NCI-H2029 (cell line): ENCODE measurements around the gene MEAK7.
"Not testable (repeated sequence)": the region's sequence is repeated elsewhere in the genome, so short reads cannot be mapped to it uniquely, and the experiment has no call there.

Source experiments
- DNase-seq: peaks from one replicate; lab custom pipeline; 2025; lab: John Stamatoyannopoulos, UW

Gene MEAK7

DNA sequence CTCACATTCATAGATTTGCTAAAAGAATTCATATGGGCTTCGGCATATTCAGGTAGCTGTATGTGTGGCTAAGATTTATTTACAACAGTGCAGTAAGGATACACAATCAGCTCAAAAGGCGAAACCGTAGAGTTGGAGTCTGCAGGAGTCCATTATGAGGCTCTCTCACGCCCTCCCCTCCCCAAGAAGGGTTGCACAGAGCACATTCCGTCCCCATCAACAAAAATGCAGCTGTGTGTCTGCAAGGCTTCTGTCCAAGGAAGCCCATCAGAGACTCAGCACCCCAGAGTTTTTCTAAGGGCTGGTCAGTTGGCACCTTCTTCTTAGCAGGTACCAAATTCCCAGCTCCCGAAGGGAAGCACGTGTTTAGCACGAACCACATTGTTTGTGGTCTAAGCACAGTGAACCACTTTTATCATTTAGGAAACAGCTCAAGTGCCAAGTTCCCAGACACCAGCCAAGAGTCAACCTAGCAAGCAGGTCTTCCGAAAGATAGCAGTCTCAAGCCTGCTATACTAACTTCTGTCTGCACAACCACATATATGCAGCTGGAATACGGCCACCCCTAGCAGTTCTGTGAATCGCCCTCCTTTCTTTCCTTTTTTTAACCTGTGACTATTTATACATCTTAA is 28.5 kb upstream of the MEAK7 start:
- no peak for DNase-seq

DNA sequence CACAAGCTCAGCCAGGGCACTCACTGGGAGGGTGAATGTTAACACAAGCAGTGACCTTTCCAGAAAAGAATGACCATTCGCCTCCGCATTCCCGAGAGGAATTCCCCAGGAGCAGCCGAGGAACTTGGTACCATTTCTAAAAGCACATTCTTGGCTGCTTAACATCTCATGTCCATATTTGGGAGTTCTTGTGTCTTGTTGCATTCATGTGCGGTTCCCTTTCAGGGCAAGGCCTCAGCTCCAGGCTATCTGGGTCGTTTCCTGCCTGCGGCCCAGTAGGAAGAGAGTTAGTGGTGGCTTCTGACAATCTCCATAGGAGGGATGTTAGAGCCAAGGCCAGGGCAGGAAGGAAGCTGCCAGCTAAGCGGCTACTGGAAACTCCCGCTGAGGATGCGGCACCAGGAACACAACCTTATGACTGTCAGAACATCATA is 27.8 kb upstream of the MEAK7 start:
- DNase-seq, result no peak

DNA sequence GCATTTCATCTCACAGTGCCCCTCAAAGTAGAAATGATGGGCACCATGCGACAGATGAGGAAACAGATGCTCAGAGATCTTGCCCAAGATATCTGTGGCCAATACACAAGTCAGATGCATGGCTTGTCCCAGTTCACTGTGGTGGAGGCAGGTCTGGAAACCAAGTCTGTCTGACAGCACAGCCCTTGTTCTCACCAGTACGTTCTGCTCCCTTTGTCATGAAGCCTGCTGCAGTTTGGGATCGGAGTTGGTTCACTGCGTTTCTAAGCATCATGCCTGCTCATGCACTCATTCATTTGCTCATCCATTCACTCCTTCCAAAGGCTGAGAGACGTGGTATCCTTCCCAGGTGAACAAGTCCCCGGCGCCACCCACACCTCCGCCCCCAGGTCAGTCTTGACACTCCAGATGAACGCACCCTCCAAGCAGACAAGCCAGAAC is 27.2 kb upstream of the MEAK7 start:
- no peak for DNase-seq

DNA sequence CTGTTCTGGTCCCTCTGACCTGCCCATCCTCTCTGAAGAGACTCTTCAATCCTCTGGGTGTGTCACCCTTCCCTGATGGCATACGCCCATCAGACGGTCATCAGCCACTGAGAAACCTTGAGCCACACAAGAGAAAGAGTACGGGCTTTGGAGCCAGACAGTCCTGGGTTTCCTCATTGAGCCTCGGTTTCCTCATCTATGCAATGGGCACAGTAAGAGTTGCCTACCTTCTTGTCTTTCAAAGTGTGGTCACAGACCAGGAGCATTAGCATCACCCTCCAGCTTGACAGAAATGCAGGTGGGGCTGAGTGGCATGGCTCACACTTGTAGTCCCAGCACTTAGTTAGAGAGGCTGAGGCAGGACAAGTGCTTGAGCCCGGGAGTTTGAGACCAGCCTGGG is 26.1 kb upstream of the MEAK7 start:
- no peak for DNase-seq

DNA sequence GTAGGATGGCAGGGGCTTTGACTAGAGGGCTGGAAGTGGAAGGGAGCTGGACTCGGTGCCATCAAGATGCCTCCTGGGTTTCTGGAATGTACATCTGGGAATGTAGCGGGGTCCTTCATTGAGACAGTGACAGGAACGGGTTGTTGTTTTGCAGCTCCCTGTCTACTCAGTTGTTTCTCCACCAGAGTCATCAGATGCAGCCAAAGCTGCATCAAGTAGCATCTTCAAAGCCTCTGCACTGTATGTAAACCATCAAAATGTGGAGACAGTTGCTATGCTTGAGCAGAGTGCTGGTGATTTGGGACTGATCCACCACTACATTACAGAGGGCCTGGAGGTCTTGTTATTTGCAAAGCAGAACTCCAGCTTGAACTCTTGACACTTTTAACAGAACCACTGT is 25.1 kb upstream of the MEAK7 start:
- DNase-seq, result no peak

DNA sequence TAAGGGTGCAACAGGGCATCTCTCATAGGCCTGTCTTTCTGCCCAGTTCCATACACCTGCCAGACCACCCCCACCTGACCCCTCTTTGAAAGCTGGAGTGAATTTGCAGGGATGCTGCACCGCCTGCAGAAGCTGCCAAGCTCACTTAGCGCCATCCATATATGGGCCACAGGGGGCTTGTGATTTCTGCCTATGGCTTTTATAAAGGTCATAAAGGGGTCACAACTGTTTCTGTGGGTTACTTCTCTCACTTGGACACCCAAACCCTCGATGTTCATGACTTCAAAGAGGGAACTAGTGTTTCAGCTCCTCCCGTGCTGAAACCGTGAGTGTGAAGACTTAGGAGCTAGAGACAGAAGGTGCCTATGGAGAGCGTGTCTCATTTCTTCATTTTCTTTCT is 23.9 kb upstream of the MEAK7 start:
- DNase-seq, result no peak

DNA sequence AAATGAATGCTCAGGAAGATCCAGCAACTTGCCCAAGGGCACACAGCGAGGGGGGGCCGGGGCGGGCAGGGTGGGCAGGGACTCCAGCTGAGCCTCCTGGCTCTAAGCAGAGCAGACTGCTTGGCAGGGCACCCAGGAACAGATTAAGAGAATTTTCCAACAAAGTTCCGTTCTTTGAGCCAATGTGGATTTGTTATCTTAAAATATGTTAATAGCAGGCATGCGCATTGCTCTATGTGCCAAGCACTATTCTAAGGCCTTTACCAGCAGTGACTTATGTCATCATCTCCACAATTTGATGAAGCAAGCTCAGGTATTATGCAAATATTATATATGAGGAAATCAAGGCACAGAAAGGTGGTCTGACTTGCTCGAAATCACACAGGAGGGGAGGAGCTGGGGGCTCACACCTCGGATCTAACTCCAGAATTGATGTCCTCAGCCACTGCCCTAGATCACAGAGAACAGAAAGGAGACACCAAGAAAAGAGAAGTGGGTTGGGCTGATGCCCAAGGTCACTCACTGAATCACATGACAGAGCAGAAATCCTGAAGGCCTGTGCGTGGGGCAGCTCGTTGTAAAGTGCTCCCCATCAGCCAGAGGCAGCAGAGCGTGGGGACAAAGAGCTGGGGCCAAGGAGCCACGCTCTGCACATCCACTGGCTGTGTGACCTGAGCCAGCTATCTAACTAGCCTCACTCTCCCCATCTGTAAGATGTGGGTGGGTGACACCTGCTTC is 23.2 kb upstream of the MEAK7 start:
- no peak for DNase-seq

DNA sequence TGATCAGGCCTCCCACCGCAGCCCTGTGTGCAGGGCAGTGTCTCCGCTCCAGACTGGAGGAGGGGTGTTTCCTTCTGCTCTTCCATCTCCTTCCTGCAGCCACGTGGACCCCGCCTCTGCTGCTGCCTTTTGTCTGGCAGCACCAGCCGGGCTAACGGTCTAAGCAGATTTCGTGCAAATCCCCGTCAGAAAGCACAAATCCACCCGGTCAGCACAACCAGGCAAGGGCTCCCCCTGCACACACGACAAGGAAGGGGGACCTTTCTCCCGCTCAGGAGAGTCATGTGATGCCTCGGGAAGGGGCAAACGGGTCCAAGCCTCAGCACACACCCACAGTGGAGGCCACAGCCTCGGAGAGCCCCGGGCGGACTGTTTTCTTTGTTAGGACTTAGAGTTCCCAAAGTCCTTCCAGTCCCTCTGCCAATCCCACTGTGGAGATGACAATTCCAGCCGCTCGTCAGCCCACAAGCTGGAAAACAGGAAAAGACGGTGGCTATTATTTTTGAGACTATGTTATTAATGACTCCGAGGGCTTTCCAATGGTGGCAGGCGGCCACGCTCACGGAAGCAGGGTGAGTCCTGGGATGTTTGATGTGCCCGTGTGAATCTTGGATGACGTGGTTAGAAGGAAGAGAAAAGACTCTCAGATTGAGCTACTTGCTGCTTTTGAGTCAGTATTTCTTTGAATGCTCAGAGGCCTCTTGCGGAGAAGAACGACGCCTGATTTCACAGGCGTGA is 22.5 kb upstream of the MEAK7 start:
- no peak for DNase-seq

DNA sequence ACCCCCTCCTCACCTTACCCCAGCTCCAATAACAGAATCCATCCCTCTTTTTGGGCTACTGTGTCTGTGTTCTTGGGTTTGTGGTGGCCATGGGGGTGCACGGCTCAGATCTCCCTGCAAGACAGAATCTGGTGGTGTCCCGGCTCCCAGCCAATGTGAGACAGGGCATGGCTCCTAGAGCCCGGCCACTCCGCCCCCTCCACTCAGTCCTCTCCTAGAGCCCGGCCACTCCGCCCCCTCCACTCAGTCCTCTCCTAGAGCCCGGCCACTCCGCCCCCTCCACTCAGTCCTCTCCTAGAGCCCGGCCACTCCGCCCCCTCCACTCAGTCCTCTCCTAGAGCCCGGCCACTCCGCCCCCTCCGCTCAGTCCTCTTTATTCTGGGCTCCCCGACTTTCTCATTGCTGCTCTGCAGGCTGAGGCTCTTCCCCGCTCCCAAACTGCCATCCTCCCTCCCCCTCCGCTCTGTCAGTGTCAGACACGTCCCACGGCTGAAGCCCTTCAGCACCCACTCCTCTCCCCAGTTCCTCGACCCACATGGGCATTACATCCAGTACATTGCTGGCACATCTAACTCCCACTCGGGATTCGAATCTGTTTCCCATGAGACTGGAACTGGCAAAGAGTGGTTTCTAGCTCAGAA is 20.6 kb upstream of the MEAK7 start:
- not testable (repeated sequence) for DNase-seq

DNA sequence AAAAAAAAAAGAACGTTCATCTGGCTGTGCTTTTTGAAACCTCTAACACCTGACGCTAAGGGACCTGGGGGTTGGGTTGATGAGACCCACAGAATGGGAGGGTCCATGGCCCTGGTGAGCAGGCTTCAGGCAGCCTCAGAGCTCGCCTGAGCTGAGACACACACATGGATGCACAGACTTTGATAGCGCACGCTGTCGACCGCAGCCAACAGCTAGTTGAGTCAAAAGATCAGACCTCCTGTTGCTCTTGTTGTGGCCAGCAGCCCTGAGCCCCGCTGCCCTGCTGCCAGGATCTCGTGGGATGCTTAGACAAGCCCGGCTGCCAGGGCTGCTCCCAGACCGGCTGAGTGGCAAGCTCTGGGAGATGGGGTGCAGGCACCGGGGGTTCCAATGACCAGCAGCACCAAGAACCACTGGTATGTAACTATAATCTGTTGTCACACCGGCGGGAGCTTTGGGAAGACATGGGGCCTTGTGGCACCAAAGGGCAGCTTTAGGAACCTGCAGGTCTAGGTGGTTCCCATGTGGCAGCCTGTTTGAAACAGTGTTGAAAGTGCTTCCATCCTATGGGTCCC is 20.0 kb upstream of the MEAK7 start:
- no peak for DNase-seq

DNA sequence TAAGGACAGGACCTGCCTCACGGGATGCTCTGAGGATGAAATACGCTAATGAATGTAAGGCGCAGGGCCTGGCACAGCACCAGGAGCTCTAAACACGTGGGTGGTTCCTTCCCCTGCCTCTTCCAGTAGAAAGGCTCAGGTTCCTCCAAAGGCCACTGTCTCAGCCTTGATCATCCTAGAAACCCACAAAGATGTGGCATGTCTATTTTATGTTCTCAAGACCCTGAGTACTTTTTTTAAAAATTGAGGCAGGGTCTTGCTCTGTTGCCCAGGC is 17.0 kb upstream of the MEAK7 start:
- DNase-seq, result peak; percentile 82

DNA sequence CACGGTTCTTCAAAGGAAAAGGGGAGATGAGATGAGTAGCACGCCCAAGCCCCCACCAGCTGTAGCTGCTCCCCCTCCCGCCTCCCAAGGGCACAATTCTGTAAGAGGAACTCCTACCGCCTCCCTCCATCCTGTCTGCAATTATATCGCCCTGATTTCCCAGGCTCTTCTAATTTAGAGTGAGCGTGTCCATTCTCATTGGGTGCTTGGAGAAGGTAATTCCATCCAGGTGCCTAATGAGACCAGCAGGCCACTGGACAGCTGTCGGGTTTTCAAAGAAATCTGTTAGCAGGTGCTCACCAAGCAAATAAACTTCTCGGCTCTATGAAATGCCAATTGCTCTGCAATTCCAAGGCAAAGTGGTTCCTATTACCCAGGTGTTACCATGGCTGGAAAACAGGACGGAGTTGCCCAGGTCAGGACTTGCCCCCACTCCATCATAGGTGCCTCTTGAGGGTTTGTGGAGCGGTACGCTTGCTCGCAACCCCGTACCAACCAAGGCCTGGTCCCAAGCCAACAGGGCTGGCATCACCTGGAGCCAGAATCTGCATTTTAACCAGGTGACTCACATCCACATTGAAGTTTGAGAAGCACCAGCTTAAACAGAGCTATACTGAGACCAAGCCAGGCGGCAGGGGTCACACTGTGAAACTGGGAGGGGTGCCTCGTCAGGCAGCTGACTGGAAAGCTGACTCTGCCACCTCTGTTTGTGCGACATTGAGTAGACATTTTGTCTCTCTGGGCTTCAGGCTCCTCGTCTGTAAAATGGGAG is 16.5 kb upstream of the MEAK7 start:
- DNase-seq, result peak; percentile 92

DNA sequence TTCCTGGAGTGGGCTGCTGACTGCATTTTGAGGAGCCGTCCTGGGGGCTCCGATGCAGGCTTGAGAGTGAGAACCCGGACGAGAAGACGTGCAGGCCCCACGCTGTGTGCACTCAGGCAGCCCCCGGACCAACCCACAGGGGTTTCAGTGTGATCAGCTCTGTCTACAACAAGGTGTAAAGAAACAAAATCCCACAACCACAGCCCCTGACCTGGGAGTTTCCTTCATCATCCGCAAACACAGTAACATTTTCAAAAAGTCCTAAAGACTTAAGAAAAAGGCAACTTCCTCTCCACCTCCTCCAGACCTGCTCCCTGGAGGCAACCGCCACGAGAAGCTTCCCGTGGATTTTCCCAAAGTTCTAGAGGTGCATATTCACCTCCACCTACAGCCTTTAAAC is 15.4 kb upstream of the MEAK7 start:
- DNase-seq, result no peak

DNA sequence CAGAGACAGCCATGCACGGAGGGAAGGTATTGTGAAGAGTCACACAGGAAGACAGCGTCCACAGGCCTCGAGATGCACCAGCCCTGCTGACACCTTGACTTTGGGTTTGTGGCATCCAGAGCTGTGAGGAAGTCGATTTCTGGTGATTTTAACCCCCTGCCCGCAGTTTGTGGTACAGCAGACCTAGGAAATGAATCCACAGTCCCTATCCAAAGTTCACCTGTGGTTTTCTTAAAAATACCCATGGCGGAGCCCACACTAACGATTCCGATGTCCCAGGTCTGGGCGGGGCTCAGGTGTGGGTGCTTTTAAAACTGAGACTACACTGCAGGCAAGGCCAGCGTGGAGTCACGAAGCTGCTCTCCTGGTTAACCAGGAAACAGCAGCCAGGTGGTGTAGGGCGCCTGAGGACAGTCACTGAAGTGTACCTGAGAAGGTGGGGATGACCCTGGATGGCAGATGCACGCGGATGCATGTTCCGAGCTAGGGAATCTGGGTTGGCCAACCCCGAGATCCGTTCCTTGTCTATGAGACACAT is 14.4 kb upstream of the MEAK7 start:
- DNase-seq, result peak; percentile 83

DNA sequence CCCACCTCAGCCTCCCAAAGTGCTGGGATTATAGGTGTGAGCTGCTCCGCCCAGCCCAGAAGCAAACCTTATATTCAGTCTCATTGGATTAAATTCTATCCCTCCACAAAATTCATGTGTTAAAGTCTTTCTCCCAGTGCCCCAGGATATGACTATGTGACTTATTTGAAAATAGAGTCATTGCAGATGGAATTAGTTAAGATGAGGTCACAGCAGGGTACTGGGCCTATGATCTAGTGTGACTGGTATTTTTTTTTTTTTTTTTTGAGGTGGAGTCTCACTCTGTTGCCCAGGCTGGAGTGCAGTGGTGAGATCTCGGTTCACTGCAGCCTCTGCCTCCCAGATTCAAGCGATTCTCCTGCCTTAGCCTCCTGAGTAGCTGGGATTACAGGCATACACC is 13.8 kb upstream of the MEAK7 start:
- not testable (repeated sequence) for DNase-seq

DNA sequence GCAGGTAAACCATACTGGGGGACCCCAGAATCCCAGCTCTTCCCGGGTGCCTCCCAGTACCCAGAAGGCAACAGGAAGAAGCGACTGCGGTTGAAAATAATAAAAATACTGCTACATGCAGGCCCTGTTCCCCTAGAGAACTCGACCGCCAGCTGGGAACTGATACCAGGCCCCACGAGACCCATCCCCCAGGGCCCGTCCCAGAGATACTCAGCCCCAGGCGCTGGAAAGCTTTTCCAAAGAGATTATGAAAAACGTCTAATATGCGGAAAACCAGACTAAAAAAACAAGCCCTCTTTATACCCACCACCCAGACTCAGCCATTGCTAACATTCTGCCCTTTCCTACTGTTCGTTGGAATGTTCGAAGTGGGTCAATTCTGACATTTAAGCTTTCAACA is 12.9 kb upstream of the MEAK7 start:
- DNase-seq, result no peak

DNA sequence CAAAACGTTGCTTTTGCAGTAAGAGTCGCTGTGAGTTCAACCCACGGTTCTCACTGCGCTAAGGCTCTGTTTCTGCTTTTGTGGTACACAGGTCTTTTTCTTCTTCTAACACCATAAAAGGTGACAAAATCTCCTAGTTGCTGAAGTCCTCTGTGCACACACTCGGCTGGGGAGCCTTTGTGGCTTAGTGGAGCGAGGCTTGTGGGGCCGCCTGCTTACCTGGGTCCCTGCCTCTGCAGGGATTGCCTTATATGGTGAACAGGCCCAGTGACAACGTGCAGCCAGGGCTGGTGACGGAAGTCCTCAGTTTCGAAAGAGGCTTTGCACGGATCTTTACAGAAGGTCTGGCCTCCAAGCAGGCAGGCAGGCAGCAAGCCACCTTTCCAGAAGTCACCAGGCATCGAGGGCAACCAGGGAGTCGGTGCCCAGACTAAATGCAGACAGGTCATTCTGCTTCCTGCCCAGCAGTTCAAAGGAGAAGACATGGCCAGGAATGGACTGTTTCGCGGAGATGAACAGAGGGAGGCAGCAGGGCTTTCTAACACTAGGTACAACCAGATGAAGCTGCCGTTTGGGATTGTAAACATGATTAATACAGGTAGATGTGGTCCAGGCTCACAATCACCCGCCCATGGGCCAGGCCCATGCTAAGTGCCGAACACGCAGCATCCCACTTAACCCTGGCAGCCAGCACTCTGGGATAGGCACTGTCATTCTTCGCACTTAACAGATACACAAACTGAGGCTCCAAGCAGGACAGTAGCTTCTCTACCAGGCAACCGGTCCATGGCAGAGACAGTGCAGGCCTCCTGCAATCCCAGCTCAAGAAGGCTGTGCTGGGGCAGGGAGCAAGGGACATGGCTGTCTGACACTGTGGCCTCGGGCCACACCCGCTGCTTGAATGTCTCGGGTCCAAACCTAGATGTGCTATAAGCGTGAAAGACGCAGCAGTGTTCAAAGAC is 10.7 kb upstream of the MEAK7 start:
- DNase-seq, result peak; percentile 84

DNA sequence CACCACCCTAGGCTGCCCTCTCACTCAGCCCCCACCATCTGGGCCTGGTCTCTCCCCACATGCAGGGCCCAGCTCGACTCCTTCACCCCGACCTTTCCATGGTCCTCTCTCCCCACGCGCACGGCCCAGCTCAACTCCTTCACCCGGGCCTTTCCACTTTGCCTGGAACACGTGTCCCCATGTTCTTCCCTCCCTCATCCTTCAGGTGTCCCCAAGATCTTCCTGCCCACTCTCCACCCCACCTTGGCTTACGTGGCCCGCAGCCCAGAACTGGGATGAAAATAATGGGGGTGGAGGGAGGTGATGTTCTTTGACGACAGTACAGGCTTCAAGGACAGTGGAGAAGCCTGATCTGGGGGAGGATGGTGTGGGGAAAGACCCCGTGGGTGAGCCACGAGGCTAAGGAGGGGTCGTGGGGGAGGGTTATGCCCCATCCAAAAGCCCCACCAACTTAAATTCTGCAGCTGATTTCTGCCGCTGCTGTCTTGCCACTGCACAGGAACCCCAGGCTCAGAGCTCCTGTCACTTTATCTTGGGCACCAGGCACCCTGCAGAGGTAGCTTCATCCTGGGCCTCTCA is 9.9 kb upstream of the MEAK7 start:
- no peak for DNase-seq

DNA sequence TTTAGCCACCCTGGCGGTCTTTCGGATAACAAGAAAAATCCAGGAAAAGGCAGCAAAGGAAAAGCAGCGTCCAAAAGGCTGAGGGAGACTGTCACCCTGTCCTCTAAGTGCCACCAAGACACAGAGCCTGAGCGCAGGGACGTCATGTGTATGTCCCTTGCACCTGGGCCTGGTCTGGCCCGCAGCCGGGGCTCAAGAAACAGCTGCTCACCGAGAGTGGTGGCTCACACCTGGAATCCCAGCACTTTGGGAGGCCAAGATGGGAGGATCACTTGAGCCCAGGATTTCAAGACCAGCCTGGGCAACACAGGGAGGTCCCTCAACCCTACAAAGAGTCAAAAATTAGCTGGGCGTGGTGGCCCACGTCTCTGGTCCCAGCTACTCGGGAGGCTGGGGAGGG is 9.2 kb upstream of the MEAK7 start:
- DNase-seq, result no peak

DNA sequence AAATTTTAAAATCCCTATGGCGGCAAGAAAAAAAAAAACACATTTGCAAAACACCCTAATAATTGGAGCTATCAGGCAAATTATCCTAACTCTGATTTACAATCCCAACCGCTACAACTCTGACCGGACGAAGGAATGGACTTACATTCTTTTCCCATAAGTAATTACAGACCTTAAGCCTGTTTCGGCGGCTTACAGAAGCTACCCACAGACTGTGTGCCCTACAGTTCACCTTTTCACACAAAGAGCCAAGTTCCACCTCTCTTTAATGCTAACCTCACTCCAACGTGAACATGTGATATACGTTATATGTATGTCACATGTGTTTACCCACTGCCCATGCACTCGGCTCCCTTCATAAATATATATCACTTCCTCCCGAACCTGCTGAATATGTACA is 8.7 kb upstream of the MEAK7 start:
- DNase-seq, result no peak
